ENCODE measurements around the gene COBL.

COBL gene

DNA sequence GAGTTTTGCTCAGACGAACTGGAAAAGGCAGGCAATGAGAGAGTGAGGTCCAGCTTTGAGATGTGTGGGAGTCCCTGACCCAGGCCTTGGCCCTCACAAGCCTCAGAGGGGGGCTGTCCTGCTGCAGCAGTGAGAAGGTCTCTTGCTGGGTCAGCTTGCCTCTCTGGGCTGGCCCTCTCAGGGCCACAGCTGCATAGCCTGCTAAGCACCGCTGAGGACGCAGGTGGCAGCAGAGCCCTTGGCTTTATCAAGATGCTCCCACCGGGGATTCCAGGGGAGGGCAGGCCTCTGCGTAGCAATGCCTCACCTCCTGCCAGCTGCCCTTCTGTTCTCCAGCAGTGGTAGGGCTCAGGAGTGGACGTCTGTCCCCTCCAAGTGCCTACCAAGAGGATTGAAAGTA lies 128.7 kb downstream of the COBL start:
- TF ChIP-seq, protein P1, sequence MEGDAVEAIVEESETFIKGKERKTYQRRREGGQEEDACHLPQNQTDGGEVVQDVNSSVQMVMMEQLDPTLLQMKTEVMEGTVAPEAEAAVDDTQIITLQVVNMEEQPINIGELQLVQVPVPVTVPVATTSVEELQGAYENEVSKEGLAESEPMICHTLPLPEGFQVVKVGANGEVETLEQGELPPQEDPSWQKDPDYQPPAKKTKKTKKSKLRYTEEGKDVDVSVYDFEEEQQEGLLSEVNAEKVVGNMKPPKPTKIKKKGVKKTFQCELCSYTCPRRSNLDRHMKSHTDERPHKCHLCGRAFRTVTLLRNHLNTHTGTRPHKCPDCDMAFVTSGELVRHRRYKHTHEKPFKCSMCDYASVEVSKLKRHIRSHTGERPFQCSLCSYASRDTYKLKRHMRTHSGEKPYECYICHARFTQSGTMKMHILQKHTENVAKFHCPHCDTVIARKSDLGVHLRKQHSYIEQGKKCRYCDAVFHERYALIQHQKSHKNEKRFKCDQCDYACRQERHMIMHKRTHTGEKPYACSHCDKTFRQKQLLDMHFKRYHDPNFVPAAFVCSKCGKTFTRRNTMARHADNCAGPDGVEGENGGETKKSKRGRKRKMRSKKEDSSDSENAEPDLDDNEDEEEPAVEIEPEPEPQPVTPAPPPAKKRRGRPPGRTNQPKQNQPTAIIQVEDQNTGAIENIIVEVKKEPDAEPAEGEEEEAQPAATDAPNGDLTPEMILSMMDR (IDR thresholded peaks at IDR 0.05; ENCODE audit: extremely low read depth, missing control alignments): no peak
- no peak for DNase-seq (ENCODE audit: low spot score)

DNA sequence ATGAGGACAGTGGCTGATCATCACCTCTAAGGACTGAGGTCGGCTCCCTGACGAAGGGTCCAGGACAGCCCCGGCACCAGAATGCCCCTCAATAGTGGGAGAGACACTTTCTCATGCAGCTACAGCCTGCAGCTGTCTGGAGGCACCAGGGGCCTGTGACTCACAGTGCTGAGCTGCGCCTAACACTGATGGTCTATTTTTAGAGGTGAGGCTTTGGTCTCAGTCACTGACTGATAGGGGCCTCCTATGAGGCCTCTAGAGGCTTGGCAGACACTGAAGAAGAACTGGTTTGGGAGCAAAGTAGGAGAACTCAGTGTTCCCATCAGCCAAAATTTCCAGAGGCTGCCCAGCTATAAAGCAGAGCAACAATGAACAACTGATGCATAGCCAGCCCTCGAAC lies 130.1 kb downstream of the COBL start:
- no peak for DNase-seq (ENCODE audit: low spot score)
- TF ChIP-seq, protein P1 (IDR thresholded peaks at IDR 0.05; ENCODE audit: extremely low read depth, missing control alignments): no peak

DNA sequence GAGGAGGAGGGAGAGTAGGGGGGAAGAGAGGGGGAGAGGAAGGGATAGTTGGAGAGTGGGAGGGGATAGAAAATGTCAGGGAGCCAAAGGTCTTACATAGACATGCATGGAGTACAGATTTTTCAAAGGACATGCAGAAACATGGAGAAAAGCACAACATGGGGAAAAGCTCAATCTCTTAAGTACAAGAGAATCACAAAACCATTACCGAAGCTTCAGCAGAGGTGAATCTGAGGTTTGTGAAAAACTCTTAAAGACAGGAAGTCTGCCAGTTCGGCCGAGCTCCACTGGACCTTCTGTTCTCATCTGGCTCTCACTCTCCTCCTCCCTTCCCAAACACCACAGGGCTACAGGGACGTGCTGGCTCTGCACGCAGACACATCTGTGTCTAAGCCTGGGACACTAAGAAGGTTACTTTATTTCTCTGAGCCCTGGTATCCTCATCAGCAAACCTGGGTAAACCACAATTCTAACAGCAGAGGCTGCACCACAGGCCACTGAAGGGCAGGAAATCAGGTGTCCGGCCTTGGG lies 133.9 kb downstream of the COBL start:
- DNase-seq (ENCODE audit: low spot score): no peak
- TF ChIP-seq, protein P1 (IDR thresholded peaks at IDR 0.05; ENCODE audit: extremely low read depth, missing control alignments): no peak

GRCh38 chr7:51180092-51180491 lies 136.5 kb downstream of the COBL start:
- TF ChIP-seq, protein P1 (IDR thresholded peaks at IDR 0.05; ENCODE audit: extremely low read depth, missing control alignments): no peak
- no peak for DNase-seq (ENCODE audit: low spot score)

DNA sequence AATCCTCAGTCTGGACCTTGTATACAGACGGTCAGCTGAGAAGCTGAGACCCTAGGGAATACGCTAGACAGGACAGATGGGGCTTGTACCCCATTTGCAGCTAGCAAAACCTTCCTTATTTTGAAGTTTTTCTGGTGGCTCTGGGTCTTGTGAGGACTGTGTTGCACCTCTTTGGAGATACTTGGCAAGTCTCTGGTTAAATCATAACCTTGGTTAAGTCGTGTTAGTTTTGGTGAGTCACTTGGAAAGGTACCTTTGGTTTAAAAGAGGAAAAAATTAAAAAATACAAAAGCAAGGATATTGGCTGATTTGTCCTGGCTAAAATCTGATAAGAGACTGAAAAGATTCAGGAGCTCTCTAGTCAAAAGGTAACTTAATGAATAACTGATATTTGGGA lies 140.6 kb downstream of the COBL start:
- DNase-seq (ENCODE audit: low spot score): no peak
- TF ChIP-seq, protein P1 (IDR thresholded peaks at IDR 0.05; ENCODE audit: extremely low read depth, missing control alignments): no peak

DNA sequence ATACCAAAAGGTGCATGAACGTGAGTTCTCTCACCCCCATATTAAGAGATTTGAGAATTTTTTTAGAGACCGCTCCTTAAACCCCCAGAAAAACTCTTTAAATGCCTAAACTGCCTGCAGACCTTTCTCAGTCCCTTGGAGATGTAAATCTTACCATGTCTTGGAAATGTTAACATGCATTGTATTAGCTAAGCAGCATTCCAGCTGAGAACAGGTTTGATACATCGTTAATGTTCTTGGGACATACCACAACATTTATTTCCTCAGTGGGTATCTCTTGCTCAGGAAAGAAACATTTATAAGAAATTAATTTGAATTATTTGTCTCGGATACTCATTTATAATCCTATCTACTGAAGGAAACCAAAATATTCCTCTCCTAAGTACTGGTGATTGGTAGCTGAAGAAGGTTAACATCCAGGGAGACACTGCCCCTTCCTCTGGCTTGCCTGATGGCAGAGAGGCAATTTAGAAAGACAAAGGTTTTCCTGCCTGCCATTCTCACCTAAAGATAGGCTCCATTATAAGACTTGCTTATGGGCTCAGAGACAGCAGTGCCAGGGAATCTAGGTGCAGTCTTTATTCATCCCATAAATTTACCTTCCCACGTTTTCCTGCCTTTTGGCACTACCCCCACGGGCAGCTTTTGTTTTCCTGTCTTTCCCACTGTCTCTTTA lies 141.2 kb downstream of the COBL start:
- DNase-seq (ENCODE audit: low spot score): no peak
- TF ChIP-seq, protein P1 (IDR thresholded peaks at IDR 0.05; ENCODE audit: extremely low read depth, missing control alignments): no peak

DNA sequence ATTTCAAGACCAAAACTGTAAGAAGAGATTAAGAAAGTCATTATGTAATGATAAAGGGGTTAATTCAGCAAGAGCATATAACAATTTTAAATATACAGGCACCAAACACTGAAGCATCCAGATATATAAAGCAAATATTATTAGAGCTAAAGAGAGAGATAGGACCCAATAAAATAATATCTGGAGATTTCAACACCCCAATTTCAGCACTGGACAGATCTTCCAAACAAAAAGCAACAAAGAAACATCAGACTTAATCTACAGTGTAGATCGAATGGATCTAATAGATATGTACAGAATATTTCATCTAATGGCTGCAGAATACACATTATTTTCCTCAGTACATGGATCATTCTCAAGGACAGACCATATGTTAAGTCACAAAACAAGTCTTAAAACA lies 151.3 kb downstream of the COBL start:
- TF ChIP-seq, protein P1 (IDR thresholded peaks at IDR 0.05; ENCODE audit: extremely low read depth, missing control alignments): no peak

More for the DNA sequence above, 151.3 kb downstream of the COBL start:
- no peak for DNase-seq (ENCODE audit: low spot score)
